Parathyroid adenoma (tissue), 2 donors: ENCODE data around the gene MAG.

Experiments used
- H2AFZ ChIP-seq: fragments of 300-600 bp; sonication (generic); one replicate; pipeline ENCODE4 v1.7.0; 2017; ENCODE audit warnings: antibody characterized with exemption, mild to moderate bottlenecking
- H3K27ac ChIP-seq: fragments of 300-600 bp; sonication (generic); one replicate; pipeline ENCODE4 v1.7.0; 2017
- H3K27me3 ChIP-seq: fragments of 300-600 bp; sonication (generic); one replicate; pipeline ENCODE4 v1.7.0; 2017; ENCODE audit warnings: low read length; ENCODE audit not compliant: control insufficient read depth, insufficient read depth
- H3K36me3 ChIP-seq: fragments of 300-600 bp; sonication (generic); one replicate; pipeline ENCODE4 v1.7.0; 2017; ENCODE audit warnings: low read length; ENCODE audit not compliant: control insufficient read depth, insufficient read depth
- H3K4me1 ChIP-seq: fragments of 300-600 bp; sonication (generic); one replicate; pipeline ENCODE4 v1.7.0; 2017; ENCODE audit warnings: control low read depth
- H3K4me2 ChIP-seq: fragments of 300-600 bp; sonication (generic); one replicate; pipeline ENCODE4 v1.7.0; 2017; ENCODE audit warnings: low read length
- H3K4me3 ChIP-seq: fragments of 300-600 bp; sonication (generic); one replicate; pipeline ENCODE4 v1.7.0; 2017; ENCODE audit warnings: low read depth, low read length
- H3K79me2 ChIP-seq: fragments of 300-600 bp; sonication (generic); one replicate; pipeline ENCODE4 v1.7.0; 2017; ENCODE audit warnings: control low read depth
- H3K9ac ChIP-seq: fragments of 300-600 bp; sonication (generic); one replicate; pipeline ENCODE4 v1.7.0; 2017; ENCODE audit warnings: mild to moderate bottlenecking
- H3K9me3 ChIP-seq: fragments of 300-600 bp; sonication (generic); one replicate; pipeline ENCODE4 v1.7.0; 2017; ENCODE audit warnings: low read length; ENCODE audit not compliant: control insufficient read depth
- CTCF ChIP-seq: fragments of 300-600 bp; sonication (generic); IDR thresholded peaks from one replicate; pipeline ENCODE4 v1.7.0; 2017; ENCODE audit warnings: antibody characterized with exemption, mild to moderate bottlenecking
- donor health status: primary hyperparathyroidism.

MAG gene

GRCh38 chr19:35272122-35272719 lies 19.7 kb upstream of the MAG start:
- Histone ChIP-seq H3K9me3 (no peaks in the 10 kb centered on the region), H3K4me1 (peaks cover 10% of the 10 kb centered on the region), H3K4me3 (no peak overlapping the region), H3K79me2 (peaks cover 27% of the 10 kb centered on the region), H3K4me2 (no peak overlapping the region), H3K9ac (no peak overlapping the region), H2AFZ (no peak overlapping the region), H3K36me3 (no peaks in the 10 kb centered on the region), H3K27ac (no peak overlapping the region), H3K27me3 (no peaks in the 10 kb centered on the region)
- no peak for TF ChIP-seq CTCF

- no peak overlapping the region for H3K9ac ChIP-seq
- TF ChIP-seq CTCF = no peak
- H3K79me2 ChIP-seq = peaks cover 27% of the 10 kb centered on the region
- no peaks in the 10 kb centered on the region for H3K9me3 ChIP-seq
- H3K36me3 ChIP-seq = no peaks in the 10 kb centered on the region
- no peak overlapping the region for H2AFZ ChIP-seq
- no peak overlapping the region for H3K4me3 ChIP-seq
- no peaks in the 10 kb centered on the region for H3K27me3 ChIP-seq
- peaks cover 10% of the 10 kb centered on the region for H3K4me1 ChIP-seq
- H3K4me2 ChIP-seq = no peak overlapping the region
- no peak overlapping the region for H3K27ac ChIP-seq
These were observed 18.9 kb upstream of the MAG start for GRCh38 chr19:35272954-35273649.

- peaks cover 10% of the 10 kb centered on the region for H3K4me1 ChIP-seq
These were observed 18.2 kb upstream of the MAG start for GRCh38 chr19:35273686-35274259.

GRCh38 chr19:35274323-35274722 lies 17.6 kb upstream of the MAG start:
- H3K4me2 ChIP-seq = no peak overlapping the region
- H3K36me3 ChIP-seq = no peaks in the 10 kb centered on the region
- peaks cover 27% of the 10 kb centered on the region for H3K79me2 ChIP-seq
- TF ChIP-seq CTCF = no peak
- no peak overlapping the region for H3K4me3 ChIP-seq
- H3K27me3 ChIP-seq = no peaks in the 10 kb centered on the region
- H3K9me3 ChIP-seq = no peaks in the 10 kb centered on the region
- no peak overlapping the region for H3K9ac ChIP-seq
- H2AFZ ChIP-seq = no peak overlapping the region
- H3K27ac ChIP-seq = no peak overlapping the region
- peaks cover 10% of the 10 kb centered on the region for H3K4me1 ChIP-seq

More at GRCh38 chr19:35273686-35274259, 18.2 kb upstream of the MAG start:
- H3K27me3 ChIP-seq = no peaks in the 10 kb centered on the region
- no peaks in the 10 kb centered on the region for H3K36me3 ChIP-seq
- peaks cover 27% of the 10 kb centered on the region for H3K79me2 ChIP-seq
- no peak overlapping the region for H3K9ac ChIP-seq
- no peak overlapping the region for H3K4me3 ChIP-seq
- H2AFZ ChIP-seq = no peak overlapping the region
- no peak for TF ChIP-seq CTCF
- no peak overlapping the region for H3K4me2 ChIP-seq
- H3K27ac ChIP-seq = no peak overlapping the region
- H3K9me3 ChIP-seq = no peaks in the 10 kb centered on the region
